Omental fat pad (tissue), 4 donors: ENCODE measurements around the gene ARHGEF18. TPM values are rescaled to one million over a fixed set of nuclear protein-coding genes. Genes with fewer than 3 reads are reported as not detected.

ENCODE experiments used
- ATAC-seq: fragments of 150-250 bp; one replicate; pipeline ENCODE4 v1.9.1; 2016; ENCODE audit warnings: mild to moderate bottlenecking, moderate library complexity; ENCODE audit not compliant: low FRiP score
- DNase-seq: peaks from one replicate; pipeline ENCODE4 v3.0.0-alpha.2; 2019; ENCODE audit warnings: low spot score
- total RNA-seq, 4 donors: library from RNA; depleted of rRNA; stranded (reverse); fragments of >200 nt; gene quantifications; one replicate each; pipeline ENCODE4 v1.1.0, GENCODE V29; 2016
- TF ChIP-seq, protein P1 (sequence below), 3 donors: fragments of 450-650 bp; IDR thresholded peaks; one replicate each; pipeline ENCODE4 v1.5.1; 2016 to 2017; ENCODE audit warnings: antibody characterized with exemption in 3 of 3, mild to moderate bottlenecking in 3 of 3, moderate library complexity in 2 of 3

Gene ARHGEF18
- total RNA-seq, 4 donors from 2014 or later: 13.6 to 24.1 (median 19.4) TPM

DNA sequence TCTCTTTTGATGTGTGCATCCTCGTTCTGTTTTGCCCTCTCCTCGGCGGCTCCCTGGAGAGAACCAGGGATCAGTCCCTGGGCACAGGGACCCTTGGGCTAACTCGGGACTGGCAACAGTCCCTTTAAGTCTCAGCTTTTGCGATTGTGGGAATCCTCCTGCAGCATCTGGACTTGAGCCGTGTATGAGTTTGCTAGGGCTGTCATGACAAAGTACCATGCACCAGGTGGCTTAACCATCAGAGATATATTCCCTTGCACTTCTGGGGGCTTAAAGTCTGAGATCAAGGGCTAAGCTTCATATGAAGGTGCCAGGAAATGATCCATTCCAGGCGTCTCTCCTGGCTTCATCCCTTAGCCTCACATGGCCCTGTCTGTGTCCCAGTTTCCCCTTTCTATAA lies 34.5 kb downstream of the ARHGEF18 start:
- ATAC-seq: no peak
- TF ChIP-seq, protein P1, sequence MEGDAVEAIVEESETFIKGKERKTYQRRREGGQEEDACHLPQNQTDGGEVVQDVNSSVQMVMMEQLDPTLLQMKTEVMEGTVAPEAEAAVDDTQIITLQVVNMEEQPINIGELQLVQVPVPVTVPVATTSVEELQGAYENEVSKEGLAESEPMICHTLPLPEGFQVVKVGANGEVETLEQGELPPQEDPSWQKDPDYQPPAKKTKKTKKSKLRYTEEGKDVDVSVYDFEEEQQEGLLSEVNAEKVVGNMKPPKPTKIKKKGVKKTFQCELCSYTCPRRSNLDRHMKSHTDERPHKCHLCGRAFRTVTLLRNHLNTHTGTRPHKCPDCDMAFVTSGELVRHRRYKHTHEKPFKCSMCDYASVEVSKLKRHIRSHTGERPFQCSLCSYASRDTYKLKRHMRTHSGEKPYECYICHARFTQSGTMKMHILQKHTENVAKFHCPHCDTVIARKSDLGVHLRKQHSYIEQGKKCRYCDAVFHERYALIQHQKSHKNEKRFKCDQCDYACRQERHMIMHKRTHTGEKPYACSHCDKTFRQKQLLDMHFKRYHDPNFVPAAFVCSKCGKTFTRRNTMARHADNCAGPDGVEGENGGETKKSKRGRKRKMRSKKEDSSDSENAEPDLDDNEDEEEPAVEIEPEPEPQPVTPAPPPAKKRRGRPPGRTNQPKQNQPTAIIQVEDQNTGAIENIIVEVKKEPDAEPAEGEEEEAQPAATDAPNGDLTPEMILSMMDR (IDR thresholded peaks at IDR 0.05): no peak

DNA sequence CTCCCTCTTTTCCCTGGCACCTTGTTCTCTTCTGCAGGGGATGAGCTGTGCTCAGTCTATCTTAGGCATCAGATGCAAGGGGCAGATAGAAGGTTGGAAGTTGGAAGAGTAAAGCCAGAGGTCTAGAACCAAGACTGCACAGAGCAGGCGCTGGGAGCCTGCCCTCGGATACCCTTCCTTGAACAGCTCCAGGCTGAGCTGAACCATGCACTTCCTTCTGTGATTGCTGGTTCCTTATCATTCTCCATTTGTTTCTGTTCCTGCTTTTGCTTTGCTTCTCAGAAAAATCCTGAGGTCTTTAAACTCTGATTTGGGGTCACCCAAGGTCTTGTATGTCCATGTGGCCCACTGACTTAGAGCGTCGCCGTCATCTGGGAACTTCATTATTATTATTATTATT lies 36.3 kb downstream of the ARHGEF18 start:
- DNase-seq (no peak), ATAC-seq (no peak)
- TF ChIP-seq, protein P1 (IDR thresholded peaks at IDR 0.05): no peak

More for the DNA sequence above, 34.5 kb downstream of the ARHGEF18 start:
- DNase-seq: no peak

DNA sequence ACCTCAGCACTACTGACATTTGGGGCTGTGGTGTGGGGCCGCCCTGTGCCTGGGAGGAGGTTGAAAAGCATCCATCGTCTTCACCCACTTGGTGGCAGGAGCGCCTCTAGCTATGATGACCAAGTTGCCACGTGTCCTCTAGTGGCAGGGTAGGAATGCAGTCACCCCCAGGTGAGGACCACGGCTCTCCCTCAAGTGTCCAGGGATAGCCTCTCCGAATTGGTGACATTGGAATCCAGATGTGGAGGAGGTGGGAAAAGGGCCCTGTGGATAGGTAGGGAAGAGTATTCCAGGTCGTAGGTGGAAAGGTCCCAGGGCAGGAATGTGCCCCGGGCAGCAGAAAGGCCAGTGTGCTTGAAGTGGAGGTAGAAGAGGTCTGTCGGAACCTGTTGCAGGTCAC lies 37.6 kb downstream of the ARHGEF18 start:
- TF ChIP-seq, protein P1 (IDR thresholded peaks at IDR 0.05): no peak
- ATAC-seq: no peak
- no peak for DNase-seq

DNA sequence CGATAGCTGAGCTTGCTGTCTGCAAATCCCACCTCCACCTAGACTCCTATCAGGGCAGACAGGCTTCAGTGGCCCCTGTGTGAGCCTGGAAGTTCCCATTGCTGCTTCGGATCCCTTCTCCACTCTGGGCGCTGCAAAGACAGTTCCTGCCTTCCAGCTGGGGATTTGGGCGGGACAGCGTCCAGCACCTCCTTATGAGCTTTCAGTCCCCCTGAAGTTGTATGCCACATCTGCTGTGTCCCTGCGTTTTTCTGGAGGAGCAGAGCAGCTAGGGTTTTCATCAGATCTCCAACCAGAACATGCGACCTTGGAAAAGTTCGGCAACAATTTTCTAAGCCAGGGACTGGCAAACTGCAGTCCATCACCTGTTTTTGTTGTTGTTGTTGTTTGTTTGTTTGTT lies 38.0 kb downstream of the ARHGEF18 start:
- TF ChIP-seq, protein P1 (IDR thresholded peaks at IDR 0.05): no peak
- ATAC-seq (no peak), DNase-seq (no peak)

DNA sequence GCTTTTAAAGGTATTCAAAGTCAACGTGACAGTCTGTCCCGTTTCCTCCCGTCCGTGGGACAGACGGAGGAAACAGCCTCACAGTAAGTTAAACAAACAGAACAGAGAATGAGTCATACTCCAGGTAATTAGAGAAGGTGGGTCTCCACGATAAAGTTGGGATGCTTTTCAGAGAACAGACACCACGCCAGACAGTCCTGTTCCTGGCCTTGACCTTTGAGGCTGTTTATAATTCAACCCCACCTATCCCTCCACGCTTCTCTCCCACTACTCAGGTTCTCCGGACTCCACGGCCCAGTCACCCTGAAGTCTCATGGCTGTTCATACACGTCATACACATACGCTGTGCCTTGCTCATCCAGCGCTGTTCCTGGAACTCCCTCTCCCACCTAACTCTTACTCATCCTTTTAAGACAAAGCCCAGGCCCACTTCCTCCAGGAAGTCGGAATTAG lies 42.5 kb downstream of the ARHGEF18 start:
- ATAC-seq (no peak), DNase-seq (no peak)
- TF ChIP-seq, protein P1 (IDR thresholded peaks at IDR 0.05): no peak

DNA sequence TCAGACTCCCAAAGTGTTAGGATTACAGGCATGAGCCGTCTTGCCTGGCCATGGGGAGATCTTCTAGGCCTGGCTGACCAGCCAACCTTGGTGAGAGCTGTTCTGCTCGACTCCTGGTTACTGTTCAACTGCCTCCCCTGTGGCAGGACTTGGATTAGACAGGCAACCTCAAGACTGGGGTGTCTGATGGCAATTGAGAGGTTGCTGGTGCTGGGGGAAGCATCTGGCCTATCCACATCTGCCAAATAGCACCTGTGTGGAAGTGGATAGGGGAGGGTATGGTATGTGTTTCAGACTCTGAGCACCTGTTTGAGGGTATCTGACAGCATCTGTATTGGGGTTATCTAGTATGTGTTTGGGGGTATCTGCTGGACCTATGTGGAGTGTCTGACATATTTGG lies 44.7 kb downstream of the ARHGEF18 start:
- ATAC-seq (no peak), DNase-seq (no peak)
- TF ChIP-seq, protein P1 (IDR thresholded peaks at IDR 0.05): no peak

DNA sequence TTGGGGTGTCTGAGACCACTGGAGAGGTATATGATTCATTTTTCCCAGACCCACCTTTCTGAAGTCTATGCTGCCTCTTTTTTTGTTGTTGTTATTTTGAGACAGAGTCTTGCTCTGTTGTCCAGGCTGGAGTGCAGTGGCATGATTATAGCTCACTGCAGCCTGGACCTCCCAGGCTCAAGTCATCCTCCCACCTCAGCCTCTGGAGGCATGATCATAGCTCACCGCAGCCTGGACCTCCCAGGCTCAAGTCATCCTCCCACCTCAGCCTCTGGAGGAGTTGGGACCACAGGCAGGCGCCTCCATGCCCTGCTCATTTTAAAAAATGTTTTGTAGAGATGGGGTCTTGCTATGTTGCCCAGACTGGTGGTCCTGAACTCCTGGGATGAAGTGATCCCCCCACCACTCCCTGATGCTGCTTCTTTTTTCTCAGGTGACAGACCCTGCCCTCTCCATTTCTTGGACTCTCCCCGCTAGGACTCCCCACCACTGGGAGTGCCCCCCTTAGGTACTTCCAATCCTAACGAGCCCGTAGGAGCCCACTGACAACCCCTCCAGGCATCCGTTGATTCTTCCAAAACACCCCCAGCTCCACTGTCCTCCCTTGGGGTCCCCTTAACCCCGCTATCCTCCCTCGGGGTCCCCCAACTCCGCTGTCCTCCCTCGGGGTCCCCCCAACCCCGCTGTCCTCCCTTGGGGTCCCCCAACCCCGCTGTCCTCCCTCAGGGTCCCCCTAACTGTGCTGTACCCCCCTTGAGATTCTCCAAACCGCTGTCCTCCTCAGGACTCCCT lies 45.4 kb downstream of the ARHGEF18 start:
- TF ChIP-seq, protein P1 (IDR thresholded peaks at IDR 0.05): no peak
- ATAC-seq (no peak), DNase-seq (no peak)
